Cardiac septum (tissue), 1 donor: ENCODE measurements around the gene FUT2. TPM values are rescaled to one million over a fixed set of nuclear protein-coding genes. Genes with fewer than 3 reads are reported as not detected.
"Not testable (repeated sequence)": the region's sequence is repeated elsewhere in the genome, so short reads cannot be mapped to it uniquely, and the experiment has no call there.

Experiments used
- DNase-seq: peaks from one replicate; pipeline ENCODE4 v3.0.0-alpha.2; 2020; ENCODE audit warnings: low spot score
- intact Hi-C: fragments of 100-400 bp; cut with DNase I; formaldehyde crosslinking; loops from one replicate; pipeline ENCODE4 v1.14.0; 2022
- total RNA-seq: library from RNA; stranded (reverse); fragmentation: NEBNext Ultra II Directional; extraction: Animal tissue kit (Norgen Biotek cat#: 25700); gene quantifications from one replicate; pipeline ENCODE4 v1.2.1, GENCODE V29; 2021
- donor health status: DM: no; HTN: no; CAD: no.

The FUT2 gene
- total RNA-seq, 1 donor from 2014 or later = not detected

DNA sequence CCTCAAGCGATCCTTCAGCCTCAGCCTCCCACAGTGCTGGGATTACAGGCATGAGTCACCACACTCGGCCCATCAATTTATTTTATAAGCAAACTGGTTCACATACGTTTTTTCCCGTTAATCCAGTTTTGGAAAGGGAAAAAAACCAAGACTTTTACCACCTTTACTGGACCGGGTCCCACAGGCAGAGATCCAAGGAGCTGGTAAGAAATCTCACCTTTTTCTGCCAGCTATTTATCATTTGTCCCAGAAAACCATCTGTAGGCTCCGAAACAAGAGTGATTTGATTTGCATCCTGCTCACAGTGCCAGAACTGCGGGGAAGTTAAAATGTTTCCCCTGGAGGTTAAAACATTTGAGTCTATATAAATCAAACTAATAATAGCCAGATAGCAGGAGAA is 6.3 kb upstream of the FUT2 start:
- intact Hi-C loops = no loop called here
- no peak for DNase-seq

DNA sequence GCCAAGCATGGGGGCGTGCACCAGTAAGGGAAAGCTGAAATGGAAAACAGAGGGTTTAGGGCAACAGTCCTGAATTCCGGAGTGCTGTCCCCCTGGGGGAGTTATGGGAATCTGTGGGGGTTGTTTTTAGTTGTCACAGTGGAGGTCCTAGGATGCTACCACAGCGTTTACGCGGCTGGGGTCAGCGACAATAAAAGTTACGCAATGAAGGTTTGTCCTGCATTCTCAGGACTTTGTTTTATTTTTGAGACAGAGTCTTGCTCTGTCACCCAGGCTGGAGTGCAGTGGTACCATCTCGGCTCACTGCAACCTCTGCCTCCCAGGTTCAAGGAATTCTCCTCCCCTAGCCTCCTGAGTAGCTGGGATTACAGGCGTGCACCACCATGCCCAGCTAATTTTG is 2.1 kb upstream of the FUT2 start:
- DNase-seq, intact Hi-C loops: not testable (repeated sequence)

DNA sequence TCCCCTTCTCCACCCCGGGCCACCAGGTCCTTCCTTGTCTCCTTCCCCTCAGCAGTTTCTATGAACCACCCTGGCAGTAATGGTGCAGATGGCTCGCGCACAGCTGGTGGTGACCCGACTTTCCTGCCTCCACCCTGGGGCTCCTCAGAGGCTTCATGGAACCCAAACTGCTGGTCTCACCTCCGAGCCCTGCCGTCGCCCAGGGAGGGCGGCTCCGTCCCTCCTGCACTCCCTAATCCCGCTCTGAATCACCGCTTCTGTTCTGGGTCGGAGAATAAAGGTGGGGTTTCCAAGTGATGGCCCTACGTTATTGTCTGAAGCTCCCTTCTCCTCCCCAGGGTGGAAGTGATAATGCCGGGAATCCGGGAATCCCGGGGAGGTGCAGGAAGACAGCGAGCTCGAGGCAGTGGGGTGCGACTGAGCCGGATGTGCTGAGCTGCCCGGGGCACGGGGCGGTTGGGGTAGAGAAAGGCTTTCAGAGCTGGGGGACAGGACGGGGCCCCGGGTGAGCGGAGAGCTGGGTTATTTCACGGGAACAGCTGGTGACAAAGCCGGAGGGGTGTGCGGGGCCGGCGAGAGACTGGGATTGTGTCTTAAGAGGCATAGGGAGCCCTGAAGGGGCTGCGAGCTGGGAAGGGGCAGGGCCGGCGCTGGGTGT is 711 bp downstream of the FUT2 start:
- intact Hi-C loops = no loop called here
- no peak for DNase-seq

DNA sequence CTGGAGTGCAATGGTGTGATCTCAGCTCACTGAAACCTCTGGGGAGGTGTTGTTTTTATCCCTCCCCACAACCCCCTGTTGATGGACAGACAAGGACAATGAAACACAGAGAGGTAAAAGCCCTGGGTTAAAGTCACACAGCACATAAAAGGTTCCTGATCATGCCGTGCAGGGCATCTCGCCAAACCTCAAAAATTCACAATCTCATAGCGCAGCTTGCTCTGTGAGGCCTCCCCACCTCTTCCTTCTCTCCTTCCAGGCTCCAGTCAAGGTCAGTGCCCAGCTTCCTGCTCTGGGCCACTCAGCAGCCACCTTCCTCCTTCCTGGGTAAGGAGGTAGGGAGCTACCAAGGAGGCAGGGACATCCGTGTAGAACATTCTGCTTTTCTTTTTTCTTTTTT is 2.3 kb downstream of the FUT2 start:
- intact Hi-C loops = no loop called here

GRCh38 chr19:48702701-48703100 is 6.9 kb downstream of the FUT2 start:
- intact Hi-C loops = no loop called here
- no peak for DNase-seq

More for the DNA sequence above, 2.3 kb downstream of the FUT2 start:
- DNase-seq = no peak

DNA sequence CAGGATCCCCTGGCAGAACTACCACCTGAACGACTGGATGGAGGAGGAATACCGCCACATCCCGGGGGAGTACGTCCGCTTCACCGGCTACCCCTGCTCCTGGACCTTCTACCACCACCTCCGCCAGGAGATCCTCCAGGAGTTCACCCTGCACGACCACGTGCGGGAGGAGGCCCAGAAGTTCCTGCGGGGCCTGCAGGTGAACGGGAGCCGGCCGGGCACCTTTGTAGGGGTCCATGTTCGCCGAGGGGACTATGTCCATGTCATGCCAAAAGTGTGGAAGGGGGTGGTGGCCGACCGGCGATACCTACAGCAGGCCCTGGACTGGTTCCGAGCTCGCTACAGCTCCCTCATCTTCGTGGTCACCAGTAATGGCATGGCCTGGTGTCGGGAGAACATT is 7.5 kb downstream of the FUT2 start:
- intact Hi-C loops = no loop called here
- no peak for DNase-seq

DNA sequence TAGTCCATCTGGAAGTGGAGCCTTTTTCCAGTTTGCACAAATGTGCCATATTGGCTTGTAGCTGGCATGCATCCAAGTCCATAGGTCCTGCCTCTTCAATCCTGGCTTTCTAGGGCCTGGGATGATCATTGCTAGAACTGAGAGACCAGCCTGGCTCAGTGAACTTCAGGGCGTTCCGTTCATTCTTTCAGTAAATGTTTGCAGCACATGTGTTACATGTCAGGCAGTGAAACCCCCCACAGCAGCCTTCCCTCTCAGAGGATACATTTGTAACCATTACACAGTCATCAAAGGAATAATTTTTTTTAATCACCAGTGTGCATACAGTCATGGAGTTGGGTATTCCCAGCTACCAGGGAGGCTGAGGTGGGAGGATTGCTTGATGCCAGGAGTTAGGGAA is 9.7 kb downstream of the FUT2 start:
- no peak for DNase-seq
- intact Hi-C loops = no loop called here

DNA sequence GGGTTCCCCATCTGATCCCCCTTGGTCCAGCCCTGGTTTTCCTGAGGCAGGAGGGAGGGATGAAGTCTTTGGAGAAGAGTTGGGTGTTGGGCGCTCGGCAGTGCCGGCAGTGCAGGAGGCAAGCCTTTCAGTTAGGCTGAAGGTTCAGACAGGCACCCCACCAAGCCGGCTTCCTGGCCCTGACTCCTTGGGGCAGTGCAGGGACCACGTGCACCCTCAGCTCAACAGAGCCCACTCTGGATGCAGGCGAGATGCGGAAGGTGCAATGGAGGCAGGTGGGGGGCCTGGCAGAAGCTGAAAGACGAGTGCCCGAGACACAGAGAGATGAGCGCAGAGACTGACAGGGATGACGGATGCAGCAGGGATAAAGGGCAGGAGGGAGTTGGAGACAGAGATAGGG is 12.7 kb downstream of the FUT2 start:
- no peak for DNase-seq
- intact Hi-C loops = no loop called here

GRCh38 chr19:48711106-48711662 is 15.4 kb downstream of the FUT2 start:
- DNase-seq = no peak
- intact Hi-C loops = loop anchor here (5.0 kb wide), 1 partner anchor 34 kb away; no protein-coding TSS in a partner anchor

GRCh38 chr19:48713041-48713863 is 17.5 kb downstream of the FUT2 start:
- no peak for DNase-seq
- intact Hi-C loops = loop anchor here (5.0 kb wide), 1 partner anchor 36 kb away; no protein-coding TSS in a partner anchor

DNA sequence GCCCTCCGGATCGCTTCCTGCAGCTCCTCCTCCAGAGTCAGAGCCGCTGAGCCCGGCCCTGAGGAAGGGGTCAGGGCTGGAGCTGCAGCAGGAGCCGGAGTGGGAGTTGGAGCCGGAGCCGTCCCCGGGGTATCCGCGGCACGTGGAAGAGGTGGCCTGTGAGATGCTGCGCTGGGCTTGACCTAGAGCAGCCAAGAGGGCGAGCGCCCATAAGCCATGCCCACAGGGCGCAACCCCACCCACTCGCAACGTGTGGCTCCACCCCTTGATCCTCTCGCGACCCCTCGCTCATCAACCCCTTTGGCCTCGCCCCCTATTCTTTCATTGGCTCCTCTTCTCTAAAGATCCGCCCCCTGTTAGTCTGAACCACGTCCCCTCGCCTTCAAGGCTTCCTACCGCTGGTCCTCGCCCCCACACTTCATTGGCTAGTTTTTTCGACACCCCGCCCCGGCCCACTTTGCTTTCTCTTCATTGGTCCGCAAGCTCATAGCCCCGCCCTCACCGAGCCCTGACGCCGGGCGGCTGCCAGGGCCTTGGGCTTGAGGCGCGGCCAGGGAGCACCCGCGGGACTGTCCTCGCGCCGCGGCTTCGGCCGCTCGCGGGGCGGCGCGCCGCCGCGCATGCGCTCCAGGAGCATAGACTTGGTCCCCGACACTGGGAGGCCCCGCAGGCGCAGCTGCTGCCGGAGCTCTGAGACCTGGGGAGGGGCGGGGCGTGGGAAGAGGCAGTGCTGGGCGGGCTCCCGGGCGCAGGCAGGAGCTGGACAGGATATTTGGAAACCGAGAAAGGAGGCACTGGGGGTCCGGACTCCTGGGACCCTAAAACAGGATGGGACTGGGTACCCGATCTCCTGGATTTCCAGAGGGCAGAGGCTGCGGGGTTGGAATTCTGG is 18.3 kb downstream of the FUT2 start:
- intact Hi-C loops = loop anchor here (5.0 kb wide), 1 partner anchor 37 kb away; no protein-coding TSS in a partner anchor
- DNase-seq = peak; percentile 99

DNA sequence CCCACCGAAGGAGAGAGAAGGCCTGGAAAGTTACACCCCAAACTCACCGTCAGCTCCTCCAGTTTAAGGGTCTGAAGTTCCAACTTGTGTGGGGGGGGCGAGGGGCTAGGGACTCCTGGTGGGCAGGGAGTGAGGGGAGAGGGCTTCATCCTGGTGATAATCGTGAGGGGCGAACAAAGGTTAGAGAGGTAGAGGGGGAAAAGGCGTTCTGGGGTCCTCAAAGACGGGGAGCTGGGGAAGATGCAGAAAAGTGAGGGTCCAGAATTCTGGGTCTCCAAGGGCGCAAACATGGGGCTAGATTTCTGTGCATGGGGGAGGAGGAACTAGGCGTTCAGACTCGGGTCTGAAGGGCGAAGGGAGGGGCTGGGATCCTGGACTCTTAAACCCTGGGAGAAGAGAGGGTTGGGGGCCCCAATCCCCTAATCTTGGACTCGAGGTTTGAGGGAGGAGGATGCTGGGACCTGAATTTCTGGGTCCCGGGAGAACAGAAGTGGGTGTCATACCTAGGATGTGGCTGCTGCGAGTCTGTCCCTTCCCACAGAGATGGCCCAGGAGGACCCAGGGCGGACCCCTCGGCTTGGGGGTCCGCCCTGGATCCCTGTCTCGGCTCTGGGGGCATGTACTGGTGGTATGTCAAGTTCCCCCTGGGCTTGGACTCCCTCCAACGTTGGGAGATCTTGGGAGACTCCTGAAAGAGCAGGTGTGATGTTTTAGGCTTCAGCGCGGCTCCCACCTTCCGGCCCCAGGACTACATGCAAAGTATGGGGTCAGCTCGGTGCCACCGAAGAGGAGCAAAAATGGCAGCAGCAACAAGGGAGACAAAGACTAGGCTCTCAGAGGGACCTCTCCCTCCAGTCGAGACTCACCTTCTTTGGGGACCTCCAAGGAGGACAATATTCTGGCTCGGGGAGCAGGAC is 19.2 kb downstream of the FUT2 start:
- no peak for DNase-seq
- intact Hi-C loops = loop anchor here (5.0 kb wide), 1 partner anchor 38 kb away; no protein-coding TSS in a partner anchor

- intact Hi-C loops = no loop called here
- DNase-seq = no peak
Observed at GRCh38 chr19:48715681-48716171, 20.0 kb downstream of the FUT2 start.

- intact Hi-C loops = no loop called here
- DNase-seq = no peak
Observed at GRCh38 chr19:48716562-48717291, 21.0 kb downstream of the FUT2 start.

DNA sequence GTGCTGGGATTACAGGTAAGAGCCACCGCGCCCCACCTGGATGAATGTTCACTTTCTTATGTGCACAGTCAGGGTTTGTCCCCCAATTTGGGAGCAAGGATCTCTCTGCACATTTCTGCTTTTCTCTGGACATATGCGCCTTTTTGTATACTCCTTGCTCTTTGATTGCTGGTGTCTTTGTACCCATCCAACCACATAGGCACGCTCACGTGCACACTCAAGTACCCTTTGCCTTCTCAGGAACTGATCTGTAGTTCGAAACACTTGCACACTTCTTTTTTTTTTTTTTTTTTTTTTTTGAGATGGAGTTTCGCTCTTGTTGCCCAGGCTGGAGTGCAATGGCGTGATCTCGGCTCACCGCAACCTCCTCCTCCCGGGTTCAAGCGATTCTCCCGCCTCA is 22.3 kb downstream of the FUT2 start:
- DNase-seq, intact Hi-C loops: not testable (repeated sequence)

DNA sequence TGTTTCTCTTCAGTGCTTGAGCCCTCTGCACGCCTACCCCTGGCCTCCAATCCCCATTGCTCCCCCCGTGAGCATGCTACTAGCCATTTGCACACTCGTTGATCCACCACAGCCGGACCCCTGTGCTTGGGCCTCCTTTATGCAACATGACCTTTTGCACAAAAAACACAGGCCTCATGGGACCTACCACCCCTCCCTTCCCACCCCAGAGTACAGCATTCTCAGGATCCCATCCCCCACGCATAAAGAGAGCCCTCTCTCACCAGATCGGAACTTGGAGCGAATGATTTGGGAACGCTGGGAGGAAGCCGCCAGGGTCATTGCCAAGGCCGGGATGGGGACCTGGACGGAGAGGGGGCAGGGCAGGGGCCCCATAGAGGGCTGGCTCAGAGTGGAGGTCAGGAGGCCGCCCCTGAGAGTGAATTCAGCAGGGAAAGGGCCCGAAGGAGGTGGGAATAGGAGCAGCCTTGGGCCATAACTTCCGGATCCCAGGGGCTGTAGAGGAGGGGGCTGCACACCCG is 23.0 kb downstream of the FUT2 start:
- no peak for DNase-seq
- intact Hi-C loops = no loop called here
